Smooth muscle cell (in vitro differentiated cells): Measurements from ENCODE around the gene TRAPPC2L. TPM values are rescaled to one million over a fixed set of nuclear protein-coding genes. Genes with fewer than 3 reads are reported as not detected.

Source experiments
- DNase-seq: peaks from one replicate; lab custom pipeline; 2025; ENCODE audit not compliant: unreplicated experiment; lab: John Stamatoyannopoulos, UW
- H2AFZ ChIP-seq: fragments of 200-600 bp; sonication (generic); 2 replicates; pipeline ENCODE4 v1.6.0; 2016; ENCODE audit warnings: antibody characterized with exemption, low read depth, mild to moderate bottlenecking
- H3F3A ChIP-seq: fragments of 200-600 bp; sonication (generic); 2 replicates; pipeline ENCODE4 v1.6.0; 2017; ENCODE audit warnings: antibody characterized with exemption, low read depth
- H3K27ac ChIP-seq: fragments of 200-600 bp; sonication (generic); 2 replicates; pipeline ENCODE4 v1.5.1; 2016; ENCODE audit warnings: low read depth, mild to moderate bottlenecking
- H3K27me3 ChIP-seq: fragments of 200-600 bp; sonication (generic); 2 replicates; pipeline ENCODE4 v1.6.1; 2016; ENCODE audit warnings: low read depth, mild to moderate bottlenecking
- H3K36me3 ChIP-seq: fragments of 200-600 bp; sonication (generic); 2 replicates; pipeline ENCODE4 v1.5.1; 2016; ENCODE audit warnings: low read depth
- H3K4me1 ChIP-seq: fragments of 200-600 bp; sonication (generic); 2 replicates; pipeline ENCODE4 v1.5.1; 2016; ENCODE audit warnings: low read depth
- H3K4me2 ChIP-seq: fragments of 200-600 bp; sonication (generic); 2 replicates; pipeline ENCODE4 v1.6.0; 2016; ENCODE audit warnings: mild to moderate bottlenecking
- H3K4me3 ChIP-seq: fragments of 200-600 bp; sonication (generic); 2 replicates; pipeline ENCODE4 v1.5.1; 2016; ENCODE audit warnings: mild to moderate bottlenecking
- H3K79me2 ChIP-seq: fragments of 200-600 bp; sonication (generic); 2 replicates; pipeline ENCODE4 v1.6.0; 2016; ENCODE audit warnings: low read depth, mild to moderate bottlenecking
- H3K9ac ChIP-seq: fragments of 200-600 bp; sonication (generic); 2 replicates; pipeline ENCODE4 v1.6.0; 2016; ENCODE audit warnings: low read depth
- H3K9me3 ChIP-seq: fragments of 200-600 bp; sonication (generic); replicated peaks from 2 replicates; pipeline ENCODE4 v1.5.1; 2016; ENCODE audit warnings: low read depth
- H4K20me1 ChIP-seq: fragments of 200-600 bp; sonication (generic); 2 replicates; pipeline ENCODE4 v1.6.0; 2016; ENCODE audit warnings: low read depth
- CTCF ChIP-seq: fragments of 200-600 bp; sonication (generic); IDR thresholded peaks from 2 replicates; pipeline ENCODE4 v1.5.1; 2017; ENCODE audit warnings: borderline replicate concordance, mild to moderate bottlenecking, antibody characterized with exemption; ENCODE audit not compliant: insufficient read depth, poor library complexity, severe bottlenecking
- WGBS: methylation state at CpG from one replicate; pipeline ENCODE4 v1.1.7; 2016; ENCODE audit warnings: low lambda C conversion rate; 5-methylcytosine and 5-hydroxymethylcytosine counted together
- polyA plus RNA-seq: library from polyadenylated mRNA; unstranded; fragments of >200 nt; fragmentation: Nextera tagmentation; extraction: Ambion mirVana; gene quantifications from 2 replicates; pipeline ENCODE4 v1.2.1, GENCODE V29; 2016
- total RNA-seq: library from RNA; depleted of rRNA; stranded (reverse); fragments of >200 nt; gene quantifications from 2 replicates; pipeline ENCODE4 v1.2.3, GENCODE V29; 2014

TRAPPC2L gene
- total and polyA plus RNA-seq, 2 experiments from 2014 or later, result 17.9 to 125 TPM

- Histone ChIP-seq H2AFZ (no peak overlapping the region), H3K27me3 (no peaks in the 10 kb centered on the region), H3K9me3 (no peaks in the 10 kb centered on the region), H3F3A (no peaks in the 10 kb centered on the region), H3K36me3 (no peaks in the 10 kb centered on the region), H3K9ac (no peak overlapping the region), H3K27ac (no peak overlapping the region), H4K20me1 (peaks cover 14% of the 10 kb centered on the region), H3K4me2 (no peak overlapping the region), H3K79me2 (no peaks in the 10 kb centered on the region), H3K4me3 (no peak overlapping the region), H3K4me1 (no peaks in the 10 kb centered on the region)
- no peak for TF ChIP-seq CTCF
- no peak for DNase-seq
- 97% methylated on average over 24 of the region's 24 CpGs for WGBS
Measured at GRCh38 chr16:88839745-88840599, 17.0 kb upstream of the TRAPPC2L start.

- WGBS, result 97% methylated on average over 26 of the region's 30 CpGs
Measured at GRCh38 chr16:88840600-88841215, 16.2 kb upstream of the TRAPPC2L start.

GRCh38 chr16:88841521-88842307, 15.2 kb upstream of the TRAPPC2L start:
- Histone ChIP-seq H4K20me1 (peaks cover 26% of the 10 kb centered on the region), H3K4me2 (no peak overlapping the region), H3F3A (no peaks in the 10 kb centered on the region), H3K27ac (no peak overlapping the region), H3K9me3 (no peaks in the 10 kb centered on the region), H2AFZ (no peak overlapping the region), H3K4me3 (no peak overlapping the region), H3K36me3 (no peaks in the 10 kb centered on the region), H3K27me3 (no peaks in the 10 kb centered on the region), H3K79me2 (no peaks in the 10 kb centered on the region), H3K4me1 (no peaks in the 10 kb centered on the region), H3K9ac (no peak overlapping the region)
- no peak for DNase-seq
- 95% methylated on average over 39 of the region's 40 CpGs for WGBS
- no peak for TF ChIP-seq CTCF

More at GRCh38 chr16:88840600-88841215, 16.2 kb upstream of the TRAPPC2L start:
- no peaks in the 10 kb centered on the region for H3F3A ChIP-seq
- no peak overlapping the region for H3K4me3 ChIP-seq
- H3K27me3 ChIP-seq, result no peaks in the 10 kb centered on the region
- no peaks in the 10 kb centered on the region for H3K4me1 ChIP-seq
- no peak overlapping the region for H3K4me2 ChIP-seq
- TF ChIP-seq CTCF, result no peak
- no peak overlapping the region for H2AFZ ChIP-seq
- peaks cover 19% of the 10 kb centered on the region for H4K20me1 ChIP-seq
- H3K9me3 ChIP-seq, result no peaks in the 10 kb centered on the region
- H3K27ac ChIP-seq, result no peak overlapping the region
- H3K79me2 ChIP-seq, result no peaks in the 10 kb centered on the region
- no peak for DNase-seq
- H3K9ac ChIP-seq, result no peak overlapping the region
- H3K36me3 ChIP-seq, result no peaks in the 10 kb centered on the region
